IPS-18c (cell line): ENCODE results near the gene DIAPH3.
"Not testable (repeated sequence)": the region's sequence is repeated elsewhere in the genome, so short reads cannot be mapped to it uniquely, and the experiment has no call there.

Source experiments
- H3K4me3 ChIP-seq: 2 replicates; pipeline ENCODE4 v1.7.0; 2013; ENCODE audit warnings: low read depth, mild to moderate bottlenecking, low read length, moderate library complexity; ENCODE audit not compliant: insufficient read depth
- H3K9me3 ChIP-seq: one replicate; pipeline ENCODE4 v1.6.1; 2013; ENCODE audit warnings: mild to moderate bottlenecking, low read length, moderate library complexity; ENCODE audit not compliant: control insufficient read depth, insufficient read depth

Gene DIAPH3

GRCh38 chr13:60074397-60074796, 89.3 kb downstream of the DIAPH3 start:
- Histone ChIP-seq H3K4me3 (no peak overlapping the region), H3K9me3 (no peaks in the 10 kb centered on the region)

GRCh38 chr13:60066226-60066625, 97.5 kb downstream of the DIAPH3 start:
- Histone ChIP-seq H3K9me3 (no peaks in the 10 kb centered on the region), H3K4me3 (no peak overlapping the region)

- Histone ChIP-seq H3K4me3 (no peak overlapping the region), H3K9me3 (no peaks in the 10 kb centered on the region)
Measured at GRCh38 chr13:60062502-60062901, 101.2 kb downstream of the DIAPH3 start.

DNA sequence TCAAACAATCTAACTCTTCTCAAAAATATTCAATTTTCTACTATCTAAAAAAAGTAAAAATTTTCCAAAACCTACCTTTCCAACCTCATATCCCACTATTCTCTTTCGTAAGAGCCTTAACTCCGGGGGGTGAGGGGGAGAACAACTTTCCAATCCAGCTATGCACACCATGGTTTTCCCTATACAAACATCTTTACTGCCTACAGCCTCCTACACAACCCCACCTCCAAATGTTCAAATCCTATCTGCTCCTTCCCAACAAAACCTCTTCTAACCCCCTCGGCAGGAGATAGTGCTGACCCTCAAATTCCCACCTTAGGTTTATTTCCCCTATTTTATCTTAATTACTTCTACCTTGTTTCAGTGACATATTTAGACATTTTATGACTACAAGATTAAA, 102.0 kb downstream of the DIAPH3 start:
- H3K9me3 ChIP-seq, result no peaks in the 10 kb centered on the region

DNA sequence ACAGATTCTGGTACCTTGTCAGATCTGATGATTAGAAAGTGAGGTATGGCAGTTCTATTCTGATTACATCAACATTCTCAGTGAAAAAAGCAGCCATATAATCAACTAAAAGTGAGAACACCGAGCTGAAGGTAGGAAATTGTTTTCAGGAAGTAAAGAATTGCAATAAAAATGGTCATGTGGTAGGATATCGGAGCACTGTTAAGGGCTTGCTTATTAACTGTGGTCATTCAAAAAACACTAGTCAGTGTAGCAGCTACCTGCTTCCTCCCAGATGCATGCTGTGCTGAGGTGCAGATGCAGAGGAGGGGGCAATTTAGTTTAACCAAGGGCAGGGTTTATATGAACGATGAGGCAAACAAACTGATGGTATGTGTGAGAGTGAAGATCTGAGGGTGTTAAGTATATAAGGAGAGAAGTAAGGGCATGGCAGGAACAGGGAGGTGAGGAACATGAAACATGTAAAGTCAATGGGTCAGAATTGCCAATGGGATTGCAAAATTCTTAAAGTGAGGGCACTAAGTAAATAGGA, 111.9 kb downstream of the DIAPH3 start:
- Histone ChIP-seq H3K4me3 (no peak overlapping the region), H3K9me3 (no peaks in the 10 kb centered on the region)

More for the DNA sequence above, 102.0 kb downstream of the DIAPH3 start:
- no peak overlapping the region for H3K4me3 ChIP-seq

DNA sequence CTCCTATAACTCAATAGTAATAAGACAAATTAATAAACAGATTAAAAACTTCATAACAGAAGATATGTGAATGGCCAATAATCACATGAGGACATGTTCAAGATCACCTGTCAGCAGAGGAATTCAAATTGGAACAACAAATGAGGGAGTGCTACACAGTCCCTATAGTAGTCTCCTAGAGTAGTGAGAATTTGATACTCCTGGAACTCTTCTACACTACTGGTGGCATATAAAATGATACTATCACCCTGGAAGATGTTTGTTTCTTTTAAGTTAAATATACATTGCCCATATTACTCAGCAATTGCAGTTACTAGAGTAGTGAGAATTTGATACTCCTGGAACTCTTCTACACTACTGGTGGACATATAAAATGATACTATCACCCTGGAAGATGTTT, 115.4 kb downstream of the DIAPH3 start:
- not testable (repeated sequence) for H3K9me3 ChIP-seq, H3K4me3 ChIP-seq

GRCh38 chr13:60047918-60048317, 115.8 kb downstream of the DIAPH3 start:
- H3K9me3 ChIP-seq, result no peaks in the 10 kb centered on the region

DNA sequence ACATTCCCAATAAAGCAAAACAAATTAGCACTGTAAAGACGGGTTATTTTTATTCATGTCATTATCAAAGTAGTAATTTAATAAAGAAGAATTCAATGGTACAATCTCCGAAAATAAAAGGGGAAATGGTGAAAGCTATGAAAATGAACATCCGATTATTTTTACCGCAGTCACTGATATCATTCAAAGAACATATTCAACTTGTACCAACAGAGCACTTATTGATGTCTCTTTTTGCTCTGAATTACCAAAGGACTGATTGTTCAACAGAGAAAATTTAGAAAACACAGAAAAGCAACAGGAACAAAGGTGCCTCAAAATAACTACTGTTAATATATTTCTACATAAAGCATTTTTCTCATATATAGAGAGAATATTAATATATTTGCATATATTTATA, 119.4 kb downstream of the DIAPH3 start:
- H3K4me3 ChIP-seq, result no peak overlapping the region
- H3K9me3 ChIP-seq, result no peaks in the 10 kb centered on the region

More at GRCh38 chr13:60047918-60048317, 115.8 kb downstream of the DIAPH3 start:
- H3K4me3 ChIP-seq, result no peak overlapping the region

DNA sequence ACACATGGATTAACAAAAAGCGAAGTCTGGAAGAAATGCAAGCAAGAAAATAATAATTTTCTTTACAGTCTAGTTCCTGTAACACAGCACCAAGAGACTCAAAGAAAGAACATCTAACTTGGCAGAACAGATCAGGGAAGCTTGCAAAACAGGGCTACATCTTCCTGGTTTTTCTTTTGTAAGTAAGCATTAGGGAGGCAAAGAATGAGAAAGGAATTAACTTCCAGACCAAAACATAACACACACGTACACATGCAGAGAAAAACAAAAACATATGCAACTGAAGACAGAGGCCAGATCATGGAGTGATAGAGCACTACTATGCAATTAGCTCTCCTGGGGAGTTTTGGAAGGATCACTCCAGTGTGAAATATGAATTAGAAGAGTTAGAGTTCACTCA, 120.5 kb downstream of the DIAPH3 start:
- Histone ChIP-seq H3K9me3 (no peaks in the 10 kb centered on the region), H3K4me3 (no peak overlapping the region)

GRCh38 chr13:60040668-60041067, 123.1 kb downstream of the DIAPH3 start:
- not testable (repeated sequence) for H3K9me3 ChIP-seq, H3K4me3 ChIP-seq

GRCh38 chr13:60035874-60036273, 127.9 kb downstream of the DIAPH3 start:
- Histone ChIP-seq H3K9me3 (no peaks in the 10 kb centered on the region), H3K4me3 (no peak overlapping the region)

DNA sequence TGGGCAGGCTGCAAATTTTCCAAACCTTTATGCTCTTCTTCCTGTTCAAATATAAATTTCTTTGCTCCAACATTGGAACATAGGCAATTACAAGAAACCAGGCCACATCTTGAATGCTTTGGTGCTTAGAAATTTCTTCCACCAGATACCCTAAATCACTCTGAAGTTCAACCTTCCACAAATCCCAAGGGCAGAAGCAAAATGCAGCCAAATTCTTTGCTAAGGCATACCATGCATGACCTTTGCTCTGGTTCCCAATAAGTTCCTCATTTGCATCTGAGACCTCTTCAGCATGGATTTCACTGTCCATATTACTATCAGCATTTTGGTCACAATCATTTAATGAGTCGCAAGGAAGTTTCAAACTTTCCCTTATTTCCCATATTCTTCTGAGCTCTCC, 130.9 kb downstream of the DIAPH3 start:
- no peak overlapping the region for H3K4me3 ChIP-seq
- no peaks in the 10 kb centered on the region for H3K9me3 ChIP-seq

DNA sequence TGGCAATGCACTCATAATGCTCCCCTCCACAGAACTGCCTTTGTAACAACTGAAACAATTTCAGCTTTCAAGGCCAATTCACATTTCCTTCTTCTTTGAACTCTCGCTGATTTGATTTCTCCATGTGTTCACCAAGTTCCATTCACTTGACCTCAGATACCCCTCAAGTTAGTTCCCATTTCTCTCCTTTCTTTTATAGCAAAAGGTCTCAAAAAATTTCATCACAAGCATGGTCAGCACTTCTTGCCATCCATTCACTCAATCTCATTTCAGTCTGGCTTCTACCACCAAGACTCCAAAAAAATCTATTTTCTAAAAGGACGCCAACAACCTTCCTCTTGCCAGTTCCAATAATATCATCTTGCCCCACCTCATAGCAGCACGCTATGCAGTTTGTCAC, 135.7 kb downstream of the DIAPH3 start:
- no peaks in the 10 kb centered on the region for H3K9me3 ChIP-seq

DNA sequence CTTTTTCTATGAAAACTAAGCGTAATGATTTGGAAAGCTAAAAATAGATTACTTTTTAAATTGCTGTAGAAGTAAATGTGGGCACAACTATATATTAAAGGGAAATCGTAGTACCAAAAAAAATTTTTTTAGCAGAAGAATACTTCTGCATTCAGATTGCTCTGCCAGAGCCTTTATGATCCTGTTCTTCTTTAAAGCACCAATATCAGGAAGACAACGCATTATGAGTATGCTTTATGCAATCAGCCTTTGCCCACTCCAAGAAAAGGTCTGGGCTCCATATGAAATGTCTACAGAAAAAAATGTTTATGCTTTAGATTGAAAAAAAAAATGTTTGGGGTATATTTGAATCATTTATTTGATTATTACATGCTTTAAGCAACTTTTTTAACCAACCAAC, 137.4 kb downstream of the DIAPH3 start:
- Histone ChIP-seq H3K4me3 (no peak overlapping the region), H3K9me3 (no peaks in the 10 kb centered on the region)

More for the DNA sequence above, 135.7 kb downstream of the DIAPH3 start:
- H3K4me3 ChIP-seq, result no peak overlapping the region

DNA sequence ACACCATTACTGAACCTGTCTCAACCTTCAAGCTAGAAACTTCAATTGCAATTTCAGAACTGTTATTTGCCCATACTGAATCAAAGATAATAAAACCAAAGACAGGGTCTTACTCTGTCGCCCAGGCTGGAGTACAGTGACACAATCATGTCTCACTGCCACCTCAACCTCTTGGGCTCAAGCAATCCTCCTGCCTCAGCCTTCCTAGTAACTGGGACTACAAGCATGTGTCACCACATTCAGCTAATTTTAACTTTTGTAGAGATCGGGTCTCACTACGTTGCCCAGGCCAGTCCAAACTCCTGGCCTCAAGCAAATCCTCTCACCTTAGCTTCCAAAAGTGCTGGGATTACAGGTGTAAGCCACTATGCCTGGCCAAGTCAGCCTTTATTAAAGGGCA, 143.4 kb downstream of the DIAPH3 start:
- Histone ChIP-seq H3K4me3 (no peak overlapping the region), H3K9me3 (no peaks in the 10 kb centered on the region)

GRCh38 chr13:60019119-60019993, 144.4 kb downstream of the DIAPH3 start:
- Histone ChIP-seq H3K9me3 (no peaks in the 10 kb centered on the region), H3K4me3 (no peak overlapping the region)

DNA sequence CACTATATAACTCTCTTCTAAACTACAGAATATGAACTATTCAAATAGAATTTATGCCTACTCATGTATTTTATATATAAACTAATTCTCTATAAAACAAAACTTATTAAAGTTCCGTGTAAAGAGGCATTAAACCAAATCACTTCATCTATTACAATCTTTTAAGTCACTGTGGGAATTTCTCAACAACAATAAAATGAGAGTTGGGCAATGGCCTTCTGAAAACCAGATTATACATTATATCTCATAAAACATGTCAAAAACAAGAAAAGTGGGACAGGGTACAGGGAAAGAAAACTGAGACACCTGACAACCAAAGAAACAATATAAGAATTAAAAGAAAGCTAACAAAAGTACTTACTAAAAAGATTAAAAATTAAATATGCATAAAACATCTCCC, 145.2 kb downstream of the DIAPH3 start:
- H3K9me3 ChIP-seq, result no peaks in the 10 kb centered on the region
- H3K4me3 ChIP-seq, result no peak overlapping the region

DNA sequence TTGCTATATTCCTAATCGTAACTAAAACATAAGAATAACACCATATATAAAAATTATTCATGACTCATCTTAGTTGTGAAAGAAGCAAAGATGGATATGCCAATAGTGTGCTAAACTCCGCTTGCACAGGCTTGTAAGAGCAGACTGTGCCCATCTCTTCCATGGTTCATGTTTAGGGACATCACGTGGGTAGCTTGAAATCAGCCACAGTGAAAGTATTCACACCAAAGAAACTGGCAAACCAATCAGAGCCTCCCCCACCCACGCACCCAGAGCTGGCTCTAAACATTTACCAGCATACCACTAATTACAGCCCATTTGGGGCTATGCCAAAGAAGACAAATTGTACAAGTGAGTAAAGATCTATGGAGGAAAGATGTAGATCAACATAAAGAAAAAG, 147.5 kb downstream of the DIAPH3 start:
- H3K9me3 ChIP-seq, result no peaks in the 10 kb centered on the region
- H3K4me3 ChIP-seq, result no peak overlapping the region

- H3K4me3 ChIP-seq, result no peak overlapping the region
- H3K9me3 ChIP-seq, result no peaks in the 10 kb centered on the region
Measured at GRCh38 chr13:60013166-60013565, 150.6 kb downstream of the DIAPH3 start.
